ENCODE measurements around the gene MPZL2. TPM values are rescaled to one million over a fixed set of nuclear protein-coding genes. Genes with fewer than 3 reads are reported as not detected.
A peak's percentile ranks its signal among the peaks of the same experiment; 100 is the strongest.

Gene MPZL2
- total RNA-seq, 6 donors from 2014 or later = 51.6 to 146 (median 110) TPM

DNA sequence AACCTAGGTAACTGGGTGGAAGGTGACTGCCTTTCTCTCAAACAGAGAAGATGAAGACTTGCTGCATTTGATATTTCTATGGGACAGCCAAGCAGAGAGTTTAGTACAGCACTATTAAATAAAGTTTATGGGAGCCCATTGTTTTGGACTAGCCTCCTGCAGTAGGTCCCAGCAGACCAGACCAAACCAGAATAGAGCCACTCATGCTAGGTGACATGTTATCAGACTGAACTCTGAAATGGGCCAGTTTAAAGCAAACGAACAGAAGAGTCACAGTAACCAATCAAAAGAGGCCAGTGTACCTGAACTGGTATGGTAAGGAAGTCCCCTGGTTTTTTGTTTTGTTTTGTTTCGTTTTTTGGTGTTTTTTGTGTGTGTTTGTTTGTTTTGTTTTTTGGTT, 7.9 kb upstream of the MPZL2 start:
- Histone ChIP-seq H3K4me3 (no peak overlapping the region), H3K27me3 (no peaks in the 10 kb centered on the region), H3K4me1 (peaks cover 8 to 32% (median 24%) of the 10 kb centered on the region in 4 donors), H3K36me3 (no peaks in the 10 kb centered on the region), H3K27ac (no peak overlapping the region), H3K9me3 (no peaks in the 10 kb centered on the region)
- TF ChIP-seq POLR2AphosphoS5 (IDR thresholded peaks at IDR 0.05) = no peak
- no peak for TF ChIP-seq POLR2A (IDR thresholded peaks at IDR 0.05)
- TF ChIP-seq, protein P1, sequence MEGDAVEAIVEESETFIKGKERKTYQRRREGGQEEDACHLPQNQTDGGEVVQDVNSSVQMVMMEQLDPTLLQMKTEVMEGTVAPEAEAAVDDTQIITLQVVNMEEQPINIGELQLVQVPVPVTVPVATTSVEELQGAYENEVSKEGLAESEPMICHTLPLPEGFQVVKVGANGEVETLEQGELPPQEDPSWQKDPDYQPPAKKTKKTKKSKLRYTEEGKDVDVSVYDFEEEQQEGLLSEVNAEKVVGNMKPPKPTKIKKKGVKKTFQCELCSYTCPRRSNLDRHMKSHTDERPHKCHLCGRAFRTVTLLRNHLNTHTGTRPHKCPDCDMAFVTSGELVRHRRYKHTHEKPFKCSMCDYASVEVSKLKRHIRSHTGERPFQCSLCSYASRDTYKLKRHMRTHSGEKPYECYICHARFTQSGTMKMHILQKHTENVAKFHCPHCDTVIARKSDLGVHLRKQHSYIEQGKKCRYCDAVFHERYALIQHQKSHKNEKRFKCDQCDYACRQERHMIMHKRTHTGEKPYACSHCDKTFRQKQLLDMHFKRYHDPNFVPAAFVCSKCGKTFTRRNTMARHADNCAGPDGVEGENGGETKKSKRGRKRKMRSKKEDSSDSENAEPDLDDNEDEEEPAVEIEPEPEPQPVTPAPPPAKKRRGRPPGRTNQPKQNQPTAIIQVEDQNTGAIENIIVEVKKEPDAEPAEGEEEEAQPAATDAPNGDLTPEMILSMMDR (IDR thresholded peaks at IDR 0.05) = no peak
- no peak for TF ChIP-seq EP300 (IDR thresholded peaks at IDR 0.05)
- 51 to 61% methylated on average over 2 of the region's 2 CpGs for WGBS, 2 donors
- no peak for ATAC-seq (ENCODE audit: low FRiP score in 2 of 2)
- DNase-seq = no peak

DNA sequence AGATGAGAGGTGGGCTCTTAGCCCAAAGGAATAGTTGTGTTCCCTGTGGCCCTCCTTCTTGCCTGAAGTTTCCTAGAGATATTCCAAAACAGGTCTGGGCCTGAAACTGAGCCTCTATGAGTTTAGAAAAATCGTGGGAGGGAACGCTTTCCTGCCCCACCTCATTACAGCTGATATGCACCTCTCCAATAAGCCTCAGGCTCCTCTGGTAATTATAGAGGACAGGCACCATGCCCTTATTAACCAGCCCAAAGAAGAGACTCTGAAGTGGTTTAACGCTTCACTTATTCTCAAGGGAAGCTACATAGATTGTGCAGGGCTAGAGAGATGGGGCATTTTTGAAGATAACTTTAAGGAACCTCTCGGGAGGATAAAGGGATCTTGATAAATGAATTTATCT, 3.4 kb upstream of the MPZL2 start:
- Histone ChIP-seq H3K4me1 (peaks cover 6 to 24% (median 14%) of the 10 kb centered on the region in 4 donors), H3K4me3 (no peak overlapping the region), H3K27me3 (no peaks in the 10 kb centered on the region), H3K27ac (peak overlapping the region in 1 of 4 donors; percentile 52), H3K9me3 (no peaks in the 10 kb centered on the region), H3K36me3 (no peaks in the 10 kb centered on the region)
- TF ChIP-seq EP300 (IDR thresholded peaks at IDR 0.05) (no peak), POLR2AphosphoS5 (IDR thresholded peaks at IDR 0.05) (no peak), POLR2A (IDR thresholded peaks at IDR 0.05) (no peak)
- TF ChIP-seq, protein P1 (IDR thresholded peaks at IDR 0.05) = no peak
- DNase-seq = no peak
- WGBS, 2 donors = 84 to 86% methylated on average over 4 of the region's 4 CpGs
- ATAC-seq (ENCODE audit: low FRiP score in 2 of 2) = no peak

DNA sequence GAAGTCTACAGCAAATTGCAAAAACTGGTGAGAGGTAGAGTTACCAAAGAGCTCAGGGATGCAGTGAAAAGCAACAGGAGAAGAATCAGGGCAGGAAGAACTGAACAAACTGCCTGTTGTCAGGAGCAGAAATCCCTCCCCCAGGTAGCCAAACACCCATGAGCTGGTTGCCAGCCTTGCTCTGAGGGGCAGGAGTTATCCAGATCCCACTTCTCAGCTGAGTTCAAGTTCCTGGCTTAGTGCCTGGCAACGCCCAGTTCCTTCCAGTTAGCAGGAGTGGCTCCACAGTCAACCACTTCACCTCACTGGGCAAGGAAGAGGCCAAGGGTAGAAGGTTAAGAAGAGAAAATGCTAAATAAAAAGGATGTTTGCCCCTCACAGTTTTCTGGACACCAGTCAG, 1.9 kb upstream of the MPZL2 start:
- 43 to 53% methylated on average over 1 of the region's 1 CpG for WGBS, 2 donors
- Histone ChIP-seq H3K27ac (peak overlapping the region; percentile 72 to 83 (median 77)), H3K4me3 (peak overlapping the region in 2 of 4 donors; percentile 43 to 53), H3K9me3 (no peaks in the 10 kb centered on the region), H3K27me3 (no peaks in the 10 kb centered on the region), H3K36me3 (peaks cover 0 to 9% (median 0%) of the 10 kb centered on the region in 4 donors), H3K4me1 (peaks cover 6 to 31% (median 18%) of the 10 kb centered on the region in 4 donors)
- peak in 1 of 2 donors; percentile 92 for DNase-seq
- peak; percentile 25 to 56 for ATAC-seq (ENCODE audit: low FRiP score in 2 of 2)
- peak; percentile 73 to 76 for TF ChIP-seq POLR2AphosphoS5 (IDR thresholded peaks at IDR 0.05)
- TF ChIP-seq, protein P1 (IDR thresholded peaks at IDR 0.05) = no peak
- TF ChIP-seq POLR2A (IDR thresholded peaks at IDR 0.05) = peak in 1 of 4 donors; percentile 66
- peak in 3 of 4 donors; percentile 75 to 96 (median 77) for TF ChIP-seq EP300 (IDR thresholded peaks at IDR 0.05)

DNA sequence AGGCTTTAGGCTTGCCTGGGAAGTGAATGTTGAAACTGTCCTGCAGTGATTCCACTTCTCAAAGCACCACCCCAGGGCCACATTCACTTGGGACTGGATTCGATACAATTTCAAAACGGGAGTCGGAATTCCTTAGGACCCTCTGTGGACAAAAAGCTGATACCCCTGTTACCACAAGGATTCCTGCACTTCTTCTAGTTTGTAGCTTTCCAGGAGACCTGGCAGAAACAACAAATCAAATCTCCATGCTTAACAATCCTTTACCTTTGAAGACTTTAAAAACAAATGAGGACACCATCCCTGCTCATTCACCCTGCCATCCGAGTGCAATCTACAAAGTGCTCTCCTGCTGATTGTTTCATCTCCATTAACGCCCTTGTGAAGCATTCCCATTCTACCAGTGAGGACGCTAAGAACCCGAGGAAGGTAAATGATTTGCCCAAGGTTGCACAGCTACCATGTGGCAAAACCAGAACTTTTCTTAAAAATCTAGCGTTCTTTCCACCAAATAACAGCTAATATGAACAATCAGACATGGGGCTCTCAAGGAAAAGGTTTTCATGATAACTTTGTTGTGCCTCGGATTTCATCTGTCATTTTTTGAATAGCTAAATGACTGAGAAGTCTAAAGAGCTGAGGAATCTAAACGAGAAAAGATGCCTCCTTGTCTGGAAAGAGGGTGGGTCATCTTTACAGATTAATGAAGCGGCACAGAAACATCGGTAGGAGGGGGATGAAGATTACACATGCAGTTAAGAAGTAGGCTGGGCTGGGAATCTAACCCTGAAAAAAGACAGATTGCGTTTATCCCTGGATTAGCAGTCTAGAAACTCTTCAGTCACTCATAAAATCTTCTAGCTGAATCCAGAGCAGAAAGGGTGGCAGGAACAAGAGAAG, 720 bp upstream of the MPZL2 start:
- peaks cover 0 to 9% (median 0%) of the 10 kb centered on the region in 4 donors for H3K36me3 ChIP-seq
- H3K4me1 ChIP-seq = peaks cover 6 to 37% (median 18%) of the 10 kb centered on the region in 4 donors
- TF ChIP-seq EP300 (IDR thresholded peaks at IDR 0.05) = no peak
- TF ChIP-seq POLR2A (IDR thresholded peaks at IDR 0.05) = peak in 1 of 4 donors; percentile 73
- peak in 1 of 2 donors; percentile 3 for TF ChIP-seq POLR2AphosphoS5 (IDR thresholded peaks at IDR 0.05)
- TF ChIP-seq, protein P1 (IDR thresholded peaks at IDR 0.05) = no peak
- peak overlapping the region; percentile 72 to 83 (median 77) for H3K27ac ChIP-seq
- H3K27me3 ChIP-seq = no peaks in the 10 kb centered on the region
- whole genome bisulfite sequencing, 2 donors = 57% methylated on average over 13 of the region's 13 CpGs
- H3K9me3 ChIP-seq = no peaks in the 10 kb centered on the region
- H3K4me3 ChIP-seq = peak overlapping the region in 3 of 4 donors; percentile 42 to 53 (median 43)
- DNase-seq (no peak), ATAC-seq (ENCODE audit: low FRiP score in 2 of 2) (no peak)
